HG02763 (cell line): ENCODE results near the gene ATL2.
"Not testable (repeated sequence)": the region's sequence is repeated elsewhere in the genome, so short reads cannot be mapped to it uniquely, and the experiment has no call there.

Source experiments
- ATAC-seq: cut with Tn5 transposase; IDR thresholded peaks from one replicate; pipeline ENCODE4 v1.9.1; 2021; ENCODE audit warnings: mild to moderate bottlenecking, moderate library complexity; ENCODE audit not compliant: unreplicated experiment

Gene ATL2

DNA sequence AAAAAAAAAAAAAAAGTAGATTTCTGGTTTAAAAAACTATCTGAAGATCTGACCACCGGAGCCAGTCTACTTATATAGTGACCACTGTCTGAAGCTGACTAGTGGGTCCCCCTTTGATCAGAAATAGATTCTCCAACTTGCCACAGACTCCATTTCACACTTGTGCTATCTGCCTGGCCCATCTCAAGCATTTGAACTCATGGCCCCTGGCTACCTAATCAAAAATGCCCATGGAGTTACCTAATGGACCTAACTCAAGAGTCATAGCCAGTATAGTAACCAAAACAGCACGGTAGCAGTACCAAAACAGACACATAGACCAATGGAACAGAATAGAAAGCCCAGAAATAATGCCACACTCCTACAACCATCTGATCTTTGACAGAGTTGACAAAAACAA lies 17.0 kb upstream of the ATL2 start:
- ATAC-seq, result no peak

DNA sequence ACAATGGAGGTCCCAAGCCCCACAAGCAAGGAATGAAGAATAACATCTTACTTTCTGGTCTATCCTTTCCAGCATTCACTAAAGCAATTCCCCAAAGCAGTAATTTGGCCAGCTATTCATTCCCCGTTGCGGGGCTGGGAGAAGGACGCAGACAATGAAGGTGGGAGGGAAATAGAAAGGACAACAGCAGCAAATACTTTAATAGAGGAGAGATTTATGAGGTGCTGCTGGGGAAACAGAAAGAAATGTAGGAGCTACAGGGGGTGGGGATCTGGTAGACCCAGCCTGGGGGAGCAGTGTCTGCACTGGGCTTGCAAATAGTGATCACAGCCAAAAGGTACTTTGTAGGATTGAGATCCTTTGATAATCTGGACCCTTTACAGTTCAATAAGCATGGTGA lies 13.9 kb upstream of the ATL2 start:
- no peak for ATAC-seq

DNA sequence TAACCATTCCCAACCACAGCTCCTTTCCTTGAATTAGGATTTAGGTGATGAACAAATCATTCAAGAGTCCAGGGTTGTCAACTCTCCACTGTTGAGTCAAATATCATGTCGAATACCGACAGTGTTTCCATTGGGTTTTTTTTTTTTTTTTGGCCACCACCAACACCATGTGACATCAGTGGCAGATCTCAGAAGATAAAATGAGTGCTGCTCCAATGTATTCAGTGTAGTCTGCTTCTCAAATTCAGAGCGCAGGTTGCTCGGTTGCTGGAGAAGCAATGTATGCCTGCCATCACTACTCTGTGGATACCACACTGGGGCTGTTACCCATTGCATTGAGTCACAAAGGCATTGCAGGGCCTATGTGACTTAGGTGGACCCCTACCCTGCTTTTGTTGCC lies 10.8 kb upstream of the ATL2 start:
- no peak for ATAC-seq

DNA sequence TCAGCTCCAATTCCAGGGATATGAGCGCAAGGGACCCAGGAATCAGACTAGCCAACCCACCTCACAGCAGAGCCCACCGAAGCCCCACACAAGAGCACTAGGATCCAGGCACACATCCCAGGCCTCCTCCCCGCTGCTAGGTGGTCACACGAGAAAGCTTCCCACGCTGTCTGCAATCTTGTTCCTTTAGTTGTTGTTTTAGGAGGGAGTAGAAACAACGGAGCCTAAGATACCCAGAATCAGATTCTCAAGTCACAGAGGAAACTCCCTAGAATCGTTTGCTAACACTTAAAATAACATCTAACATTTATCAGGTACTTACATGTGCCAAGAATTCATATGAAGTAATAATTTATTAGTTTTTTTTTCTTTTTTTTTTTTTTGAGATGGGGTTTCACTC lies 9.7 kb upstream of the ATL2 start:
- no peak for ATAC-seq

DNA sequence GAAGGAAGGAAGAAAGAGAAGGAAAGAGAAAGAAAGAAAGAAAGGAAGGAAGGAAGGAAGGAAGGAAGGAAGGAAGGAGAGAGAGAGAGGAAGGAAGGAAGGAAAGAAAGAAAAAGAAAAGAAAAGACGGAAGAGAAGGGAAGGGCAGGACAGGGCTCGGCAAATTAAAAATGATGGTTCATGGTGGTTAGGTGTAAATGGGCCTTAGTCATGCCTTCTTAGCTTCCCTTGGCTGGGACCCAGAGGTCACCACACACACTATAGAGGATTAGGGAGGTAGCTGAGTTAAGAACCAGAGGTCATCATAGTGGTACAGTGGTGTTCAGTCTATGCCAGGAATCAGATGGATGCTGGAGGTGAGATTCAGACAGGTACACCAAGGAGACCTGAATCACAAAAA lies 9.3 kb upstream of the ATL2 start:
- no peak for ATAC-seq

DNA sequence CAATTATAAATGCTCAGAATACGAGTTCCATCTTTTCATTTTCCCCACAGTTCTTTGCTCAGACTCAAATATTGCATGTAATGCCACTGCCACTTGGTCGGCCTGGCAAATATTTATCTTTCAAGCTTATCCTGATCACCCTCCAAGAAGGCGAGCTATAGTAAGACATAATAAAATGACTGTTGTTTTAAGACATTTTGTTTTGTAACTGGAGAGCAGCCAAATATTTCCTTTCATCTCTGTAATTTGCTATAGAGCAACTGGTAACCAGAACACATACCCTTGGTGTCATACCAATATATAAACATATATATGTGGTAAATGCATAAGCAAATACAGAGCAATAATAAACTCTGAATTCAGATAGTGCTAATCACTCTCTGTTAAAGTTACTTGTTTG lies 7.3 kb upstream of the ATL2 start:
- ATAC-seq, result no peak

DNA sequence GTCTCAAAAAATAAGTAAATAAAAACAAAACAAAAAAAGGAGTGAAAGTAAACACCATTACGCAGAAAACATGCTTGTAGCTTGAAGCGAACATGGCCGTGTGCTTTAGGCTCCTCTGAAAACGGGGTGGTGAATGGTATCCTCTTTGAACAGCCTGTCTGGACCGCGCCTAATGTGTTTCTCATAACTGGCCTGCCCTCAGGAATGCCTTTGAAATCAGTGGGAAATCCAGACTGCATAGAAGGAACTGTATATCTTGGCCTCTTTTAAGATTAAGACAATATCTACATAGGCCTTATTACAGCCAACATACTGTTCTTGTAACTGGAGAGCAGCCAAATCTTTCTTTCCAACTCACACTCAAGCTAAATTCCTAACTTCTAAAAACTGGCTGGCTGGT lies 6.7 kb upstream of the ATL2 start:
- ATAC-seq, result not testable (repeated sequence)

DNA sequence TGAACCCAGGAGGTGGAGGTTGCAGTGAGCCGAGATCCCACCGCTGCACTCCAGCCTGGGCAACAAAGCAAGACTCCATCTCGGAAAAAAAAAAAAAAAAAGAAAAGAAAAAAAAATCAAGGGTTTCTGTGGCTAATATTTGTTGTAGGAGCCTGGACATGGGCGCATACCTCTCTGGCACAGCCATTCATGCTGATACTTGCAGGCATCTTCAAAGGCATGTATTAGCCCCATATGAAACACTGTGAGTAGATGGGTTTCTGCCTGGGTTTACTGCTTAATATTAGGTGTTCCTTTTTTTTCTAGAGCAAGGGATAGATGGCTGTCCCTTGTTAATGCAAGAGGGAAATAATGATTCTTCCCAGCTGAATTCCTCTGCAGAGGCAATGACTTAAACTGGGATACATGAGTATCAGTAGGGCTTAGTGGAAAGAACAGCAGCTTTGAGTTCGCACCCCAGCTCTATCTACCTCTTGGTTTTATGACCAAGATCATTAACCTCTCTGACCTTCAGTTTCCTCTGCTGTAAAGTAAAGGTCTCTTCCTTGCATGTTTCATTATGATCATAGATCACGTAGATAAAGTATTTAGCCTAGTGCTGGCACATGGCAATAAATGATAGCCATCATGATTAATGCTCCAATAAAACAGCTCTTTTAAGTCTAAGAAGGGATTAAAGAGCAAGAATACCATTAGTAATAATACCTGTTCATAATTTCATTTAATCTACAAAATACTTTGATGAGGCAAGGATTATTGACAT lies 4.5 kb upstream of the ATL2 start:
- no peak for ATAC-seq

DNA sequence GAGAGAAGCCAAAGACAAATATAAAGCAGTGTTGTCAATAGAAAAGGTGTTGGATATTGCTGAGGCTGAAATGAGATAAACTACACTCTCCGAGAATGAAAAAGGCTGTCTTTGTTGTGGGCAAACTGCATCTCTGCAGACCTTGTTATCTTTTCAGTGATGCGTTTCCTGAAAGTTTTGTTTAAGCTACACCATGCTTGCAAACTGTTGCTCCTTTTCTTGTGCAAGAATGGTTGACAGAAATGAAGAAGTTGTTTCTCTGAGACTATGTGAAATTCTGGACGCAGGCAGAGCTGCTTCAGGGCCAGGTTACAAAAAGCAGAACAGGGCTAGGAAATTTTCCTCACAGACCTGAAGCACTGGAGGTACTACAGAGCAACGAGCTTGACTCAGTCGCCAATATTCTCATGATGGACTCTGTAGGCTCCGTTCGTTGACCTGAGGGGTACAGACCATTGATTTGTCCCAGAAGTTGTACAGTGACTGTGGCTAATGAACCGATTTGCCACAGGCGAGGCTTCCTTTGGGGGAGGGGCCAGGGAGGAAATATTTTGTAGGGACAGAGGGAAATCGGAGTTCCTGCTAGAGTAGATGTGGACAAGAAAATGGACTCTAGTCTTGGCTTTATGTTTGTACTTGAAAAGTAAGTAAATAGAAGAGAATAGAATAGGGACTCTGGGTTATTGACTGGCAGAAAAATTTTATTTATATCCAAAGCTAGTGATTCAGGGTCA lies 3.5 kb upstream of the ATL2 start:
- ATAC-seq, result no peak

DNA sequence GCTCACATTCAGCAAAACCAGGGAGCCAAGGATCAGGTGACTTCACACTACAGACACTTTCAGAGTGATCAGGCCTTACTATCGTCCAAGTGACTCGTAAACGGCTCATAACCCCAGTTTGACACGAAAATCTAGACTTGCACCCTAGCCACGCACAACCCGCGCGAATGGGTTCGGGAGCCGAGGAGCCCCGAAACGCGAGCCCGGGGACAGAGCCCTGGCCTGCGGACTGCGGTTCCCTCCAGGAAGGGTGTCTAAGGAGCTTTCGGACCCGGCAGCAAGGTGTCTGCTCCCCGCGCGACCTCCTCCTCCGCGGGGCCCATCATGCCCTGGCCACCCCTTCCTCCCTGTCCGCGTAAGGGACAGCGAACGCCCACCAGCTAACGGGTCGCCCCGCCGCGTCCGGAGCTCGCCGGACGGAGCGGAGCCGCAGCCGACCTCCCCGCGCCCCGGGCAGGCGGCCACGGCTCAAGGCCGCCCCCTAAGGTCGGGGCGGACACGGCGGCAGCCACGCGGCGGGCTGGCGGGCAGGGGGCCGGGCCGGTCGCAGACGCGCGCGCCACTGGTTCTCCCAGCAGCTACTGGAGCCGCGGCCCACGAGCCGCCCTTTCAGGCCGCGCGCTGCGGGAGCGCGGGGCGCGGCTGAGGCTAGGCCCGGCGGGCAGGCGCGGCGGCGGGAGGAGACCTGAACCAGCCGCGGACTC lies 575 bp downstream of the ATL2 start:
- ATAC-seq, result peak; percentile 69

DNA sequence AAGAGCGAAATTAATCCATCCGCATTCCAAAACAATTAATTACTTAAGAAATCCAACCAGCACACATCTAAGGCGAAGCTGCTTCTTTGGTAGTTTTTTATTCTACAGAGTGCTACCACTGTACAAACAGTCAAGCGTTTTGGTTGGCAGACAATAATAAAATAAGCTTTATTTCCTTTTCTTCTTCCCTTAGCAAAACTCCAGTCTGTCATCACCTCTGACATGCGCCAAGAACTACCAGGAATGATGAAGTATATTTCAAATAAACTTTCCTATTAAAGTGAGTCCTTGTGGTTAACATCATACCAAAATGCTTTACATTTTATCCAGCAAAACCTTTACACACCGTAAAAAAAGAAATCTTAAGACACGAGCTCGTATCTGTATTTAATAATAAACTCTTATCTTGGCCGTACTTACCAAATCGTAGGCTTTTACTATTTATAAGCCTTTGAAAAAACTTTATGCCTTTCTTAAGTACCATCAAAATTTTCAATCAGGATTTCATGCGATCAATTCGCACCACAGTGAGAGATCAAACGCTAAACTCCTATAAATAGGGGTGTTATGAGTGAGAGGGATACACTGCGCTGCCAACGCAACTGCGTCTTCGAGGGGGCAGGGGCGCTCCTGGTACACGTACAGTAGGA lies 1.3 kb downstream of the ATL2 start:
- ATAC-seq, result peak; percentile 29

DNA sequence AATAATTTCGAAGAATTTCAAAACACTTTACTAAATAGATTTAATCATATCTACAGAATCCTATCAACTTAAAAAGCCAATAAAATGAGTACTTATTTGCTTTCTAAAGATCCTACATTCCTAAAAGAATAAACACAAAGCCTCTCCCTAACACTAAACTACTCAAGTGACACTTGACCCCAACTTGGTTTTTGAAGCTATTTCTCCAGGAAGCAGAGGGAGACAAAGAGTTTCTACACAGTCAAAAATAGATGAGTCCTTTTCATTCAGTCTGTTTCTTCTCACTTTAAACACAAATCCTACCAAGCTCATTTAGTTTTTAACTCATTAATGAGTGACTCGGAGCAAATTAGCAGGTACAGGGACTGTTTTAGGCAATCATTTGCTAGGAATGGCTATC lies 2.1 kb downstream of the ATL2 start:
- no peak for ATAC-seq

DNA sequence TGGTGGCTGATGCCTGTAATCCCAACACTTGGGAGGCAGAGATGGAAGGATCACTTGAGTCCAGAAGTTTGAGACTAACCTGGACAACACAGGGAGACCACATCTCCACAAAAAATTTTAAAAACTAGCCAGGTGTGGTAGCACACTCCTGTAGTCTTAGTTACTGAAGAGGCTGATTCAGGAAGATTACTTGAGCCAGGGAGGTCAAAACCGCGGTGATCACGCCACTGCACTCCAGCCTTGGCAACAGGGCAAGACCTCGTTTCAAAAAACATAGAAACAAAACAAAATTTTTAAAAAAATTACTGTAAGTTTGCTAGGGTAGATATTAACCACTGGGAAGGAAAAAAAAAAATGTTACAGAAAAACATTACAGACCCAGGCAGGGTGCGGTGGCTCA lies 5.8 kb downstream of the ATL2 start:
- no peak for ATAC-seq

DNA sequence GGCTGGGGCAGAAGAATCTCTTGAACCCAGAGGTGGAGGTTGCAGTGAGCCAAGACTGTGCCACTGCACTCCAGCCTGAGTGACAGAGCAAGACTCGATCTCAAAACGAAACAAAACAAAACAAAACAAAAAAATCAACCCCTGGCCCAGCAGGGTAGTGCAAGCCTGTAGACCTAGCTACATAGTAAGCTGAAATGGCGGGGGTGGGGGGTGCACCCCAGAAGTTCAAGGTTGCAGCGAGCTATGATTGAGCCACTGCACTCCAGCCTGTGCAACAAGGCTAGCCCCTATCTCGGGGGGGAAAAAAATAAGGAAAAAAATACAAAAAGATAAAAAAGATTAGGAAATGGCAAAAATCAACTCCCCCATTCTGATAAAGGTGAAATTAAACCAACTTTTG lies 6.4 kb downstream of the ATL2 start:
- no peak for ATAC-seq

DNA sequence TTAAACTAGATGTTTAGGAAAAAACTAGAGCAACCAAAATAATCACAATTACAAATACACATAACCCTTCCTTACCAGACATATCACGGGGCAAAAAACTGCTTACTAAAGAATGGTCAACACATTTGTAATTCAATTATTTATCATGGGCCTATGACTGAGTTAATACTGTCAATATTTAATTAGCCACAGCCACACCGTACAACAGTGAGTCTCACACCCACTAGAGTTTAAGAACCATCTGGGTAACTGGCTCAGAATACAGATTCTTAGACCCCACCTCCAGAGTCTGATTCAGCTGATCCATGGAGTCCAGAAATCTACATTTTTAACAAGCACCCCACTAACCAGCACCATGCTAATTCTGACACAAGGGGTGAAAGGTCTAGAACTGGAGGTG lies 14.8 kb downstream of the ATL2 start:
- ATAC-seq, result no peak

DNA sequence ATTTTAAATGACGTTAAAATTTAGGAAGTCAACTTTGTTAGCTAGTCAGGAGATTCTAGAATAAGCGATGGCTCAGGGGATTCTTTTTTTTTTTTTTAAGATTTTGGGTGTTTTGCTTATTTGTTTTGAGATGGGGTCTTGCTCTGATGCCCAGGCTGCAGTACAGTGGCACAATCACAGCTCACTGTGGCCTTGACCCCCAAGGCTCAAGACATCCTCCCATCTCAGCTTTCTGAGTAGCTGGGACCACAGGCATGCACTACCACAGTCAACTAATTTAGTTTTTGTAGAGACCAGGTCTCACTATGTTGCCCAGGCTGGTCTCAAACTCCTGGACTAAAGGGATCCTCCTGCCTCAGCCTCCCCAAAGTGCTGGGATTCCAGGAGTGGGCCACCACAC lies 16.9 kb downstream of the ATL2 start:
- no peak for ATAC-seq

DNA sequence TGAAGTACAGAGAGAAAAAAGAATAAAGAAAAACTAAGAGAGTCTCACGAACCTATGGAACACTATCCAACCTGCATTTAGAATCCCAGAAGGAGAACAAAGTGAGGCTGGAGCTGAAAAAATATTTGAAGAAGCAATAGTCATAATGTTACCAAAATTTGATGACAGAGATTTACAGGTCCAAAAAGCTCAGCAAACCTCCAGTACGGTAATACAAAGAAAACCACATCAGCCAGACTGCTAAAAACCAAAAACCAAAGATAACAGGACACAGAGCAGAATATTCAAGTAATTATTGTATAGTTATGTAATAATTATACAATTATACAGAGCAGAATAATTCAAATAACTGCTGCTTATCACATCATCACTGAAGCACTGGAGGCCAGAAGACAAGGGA lies 23.7 kb downstream of the ATL2 start:
- ATAC-seq, result no peak

DNA sequence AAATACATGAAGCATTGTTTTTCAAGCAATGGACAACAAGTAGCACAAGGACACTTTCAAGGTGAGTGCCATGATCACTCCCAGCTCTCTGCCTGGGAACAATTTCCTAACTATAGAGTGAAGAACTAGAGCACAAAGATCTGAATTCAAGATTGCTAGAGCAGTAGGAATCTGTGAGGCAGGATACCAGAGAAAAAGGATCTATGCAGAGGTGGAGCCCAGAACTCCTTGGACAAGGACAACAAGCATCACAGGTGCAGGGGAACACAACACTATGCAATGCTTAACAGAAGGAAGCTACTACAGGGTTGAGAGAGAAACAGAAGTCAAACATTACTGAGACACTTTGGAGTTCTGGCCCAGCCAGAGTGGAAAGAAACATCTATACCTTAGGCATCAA lies 24.7 kb downstream of the ATL2 start:
- no peak for ATAC-seq

DNA sequence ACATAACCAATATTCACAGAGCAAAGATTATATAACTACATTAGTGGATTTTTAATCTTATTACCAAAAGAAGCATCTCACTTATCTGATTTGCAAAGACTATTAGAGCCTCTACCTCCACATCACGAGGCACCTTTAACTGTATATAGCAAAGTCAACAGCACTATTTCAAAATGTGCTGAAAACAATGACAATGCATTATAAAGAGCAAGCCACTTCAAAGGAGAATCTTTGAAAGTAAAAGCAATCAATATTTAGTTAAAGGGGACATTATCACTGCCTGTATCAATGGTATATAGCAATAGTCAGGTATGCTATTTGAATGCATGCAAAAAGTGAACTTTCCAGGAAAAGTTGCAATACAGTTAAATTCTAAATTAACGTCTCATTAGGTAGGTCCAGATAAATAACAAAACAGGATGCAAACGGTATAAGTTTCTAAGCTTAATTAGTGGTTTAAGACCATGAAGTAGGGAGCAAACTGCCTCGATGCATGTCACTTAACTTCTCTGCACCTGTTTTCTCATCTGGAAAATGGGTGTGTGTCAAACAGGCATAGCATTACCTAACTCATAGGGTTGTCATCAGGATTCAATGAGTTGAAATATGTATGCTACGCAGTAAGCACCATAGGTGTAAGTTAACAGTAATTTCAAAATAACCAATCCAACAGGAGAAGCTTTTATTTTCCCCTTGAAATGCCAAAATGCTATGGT lies 31.6 kb downstream of the ATL2 start:
- ATAC-seq, result no peak

DNA sequence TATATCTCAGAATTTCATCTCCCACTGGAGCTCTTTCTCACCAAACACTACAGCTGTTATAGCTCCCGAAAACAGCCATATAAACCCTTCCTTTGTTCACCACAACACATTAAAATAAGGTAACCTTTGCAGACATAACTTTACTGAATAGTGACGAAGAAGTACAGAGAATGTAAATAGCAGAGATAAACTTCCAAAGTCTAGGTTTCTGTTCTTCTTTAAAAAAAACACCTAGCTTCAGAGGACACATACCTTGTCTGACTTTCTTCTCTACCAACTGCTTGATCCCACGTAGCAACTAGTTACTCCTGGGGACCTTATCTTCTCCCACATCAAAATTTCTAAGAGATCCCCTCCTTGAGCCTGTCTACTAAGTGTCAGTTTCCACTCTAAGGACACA lies 32.3 kb downstream of the ATL2 start:
- no peak for ATAC-seq

DNA sequence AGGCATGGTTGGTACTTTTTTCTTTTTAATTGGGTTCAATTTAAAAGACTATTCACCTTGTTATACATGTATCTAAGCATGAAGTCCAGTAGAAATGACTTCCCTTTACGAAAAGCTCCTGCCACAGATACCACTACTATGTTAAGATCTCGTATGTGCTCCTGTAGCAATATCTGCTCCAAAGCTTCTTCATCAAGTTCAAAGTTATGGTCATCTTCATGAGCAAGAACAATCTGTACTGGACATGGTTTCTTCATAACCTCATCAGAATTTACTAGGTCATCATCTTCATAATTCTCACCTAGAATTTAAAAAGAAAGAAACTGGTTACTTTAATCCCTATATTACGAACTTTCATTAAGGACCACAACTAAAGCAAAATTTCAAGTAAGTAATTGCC lies 33.9 kb downstream of the ATL2 start:
- ATAC-seq, result no peak
